Liver (tissue), 3 donors: ENCODE measurements around the gene HNRNPL.

ENCODE experiments used
- CTCF ChIP-seq: fragments of 150-350 bp; IDR thresholded peaks from 2 replicates; pipeline ENCODE4 v1.5.1; 2017; ENCODE audit warnings: improper control_type of control experiment, low read depth, low read length; ENCODE audit not compliant: missing input control
- JUND ChIP-seq, 2 donors: IDR thresholded peaks; 2 replicates each; pipeline ENCODE4 v1.6.1; 2016; ENCODE audit warnings: antibody characterized with exemption in 2 of 2
- MAX ChIP-seq: IDR thresholded peaks from 2 replicates; pipeline ENCODE4 v1.6.1; 2016; ENCODE audit warnings: antibody characterized with exemption
- RAD21 ChIP-seq, 2 donors: IDR thresholded peaks; 2 replicates each; pipeline ENCODE4 v1.6.1; 2016; ENCODE audit warnings: antibody characterized with exemption in 2 of 2, mild to moderate bottlenecking in 2 of 2
- REST ChIP-seq: IDR thresholded peaks from 2 replicates; pipeline ENCODE4 v1.6.1; 2016; ENCODE audit warnings: antibody characterized with exemption, mild to moderate bottlenecking
- RXRA ChIP-seq, 2 donors: IDR thresholded peaks; 2 replicates each; pipeline ENCODE4 v1.6.1; 2017 to 2018; ENCODE audit warnings: antibody characterized with exemption in 2 of 2, mild to moderate bottlenecking in 1 of 2
- SP1 ChIP-seq: IDR thresholded peaks from 2 replicates; pipeline ENCODE4 v1.6.1; 2018; ENCODE audit warnings: antibody characterized with exemption, mild to moderate bottlenecking
- donor health status: healthy.
- donor health status: healthy.

- TF ChIP-seq RXRA (IDR thresholded peaks at IDR 0.05) (no peak), CTCF (no peak), SP1 (no peak), RAD21 (IDR thresholded peaks at IDR 0.05) (no peak), REST (no peak), JUND (IDR thresholded peaks at IDR 0.05) (no peak), MAX (no peak)
Measured at GRCh38 chr19:38838986-38839761, 10.6 kb downstream of the HNRNPL start.
